Ascending aorta (tissue), 2 donors: ENCODE results near the gene TTLL3. TPM values are rescaled to one million over a fixed set of nuclear protein-coding genes. Genes with fewer than 3 reads are reported as not detected.

Source experiments
- DNase-seq, 2 donors: peaks; one replicate each; pipeline ENCODE4 v3.0.0-alpha.2; 2019; ENCODE audit warnings: low spot score in 2 of 2
- H3K27ac ChIP-seq, 2 donors: fragments of 200-600 bp; sonication (generic); one replicate each; pipeline ENCODE4 v1.5.1; 2016 to 2017; ENCODE audit warnings: mild to moderate bottlenecking in 1 of 2
- H3K27me3 ChIP-seq: fragments of 200-600 bp; sonication (generic); one replicate; pipeline ENCODE4 v1.5.1; 2017
- H3K36me3 ChIP-seq, 2 donors: fragments of 200-600 bp; sonication (generic); one replicate each; pipeline ENCODE4 v1.5.1; 2016
- H3K4me1 ChIP-seq, 2 donors: fragments of 200-600 bp; sonication (generic); one replicate each; pipeline ENCODE4 v1.5.1; 2016 to 2017; ENCODE audit warnings: mild to moderate bottlenecking in 1 of 2
- H3K4me3 ChIP-seq, 2 donors: fragments of 200-600 bp; sonication (generic); one replicate each; pipeline ENCODE4 v1.5.1; 2016 to 2017; ENCODE audit warnings: mild to moderate bottlenecking in 1 of 2
- H3K9me3 ChIP-seq, 2 donors: fragments of 200-600 bp; sonication (generic); one replicate each; pipeline ENCODE4 v1.5.1; 2016
- intact Hi-C: fragments of 100-400 bp; cut with DNase I; formaldehyde crosslinking; loops from one replicate; pipeline ENCODE4 v1.15.1; 2023
- total RNA-seq: library from RNA; depleted of rRNA; stranded (reverse); fragments of >200 nt; gene quantifications from one replicate; pipeline ENCODE4 v1.1.0, GENCODE V29; 2016
- TF ChIP-seq, protein P1 (sequence below), 3 experiments: fragments of 200-600 bp in 2 of 3; fragments of 450-650 bp in 1 of 3; sonication (generic) in 2 of 3; IDR thresholded peaks; one replicate each; pipeline ENCODE4 v1.5.1; 2016 to 2019; ENCODE audit warnings: antibody characterized with exemption in 3 of 3, mild to moderate bottlenecking in 1 of 3, moderate library complexity in 1 of 3

Gene TTLL3
- total RNA-seq, 1 donor from 2014 or later = 47.0 TPM

DNA sequence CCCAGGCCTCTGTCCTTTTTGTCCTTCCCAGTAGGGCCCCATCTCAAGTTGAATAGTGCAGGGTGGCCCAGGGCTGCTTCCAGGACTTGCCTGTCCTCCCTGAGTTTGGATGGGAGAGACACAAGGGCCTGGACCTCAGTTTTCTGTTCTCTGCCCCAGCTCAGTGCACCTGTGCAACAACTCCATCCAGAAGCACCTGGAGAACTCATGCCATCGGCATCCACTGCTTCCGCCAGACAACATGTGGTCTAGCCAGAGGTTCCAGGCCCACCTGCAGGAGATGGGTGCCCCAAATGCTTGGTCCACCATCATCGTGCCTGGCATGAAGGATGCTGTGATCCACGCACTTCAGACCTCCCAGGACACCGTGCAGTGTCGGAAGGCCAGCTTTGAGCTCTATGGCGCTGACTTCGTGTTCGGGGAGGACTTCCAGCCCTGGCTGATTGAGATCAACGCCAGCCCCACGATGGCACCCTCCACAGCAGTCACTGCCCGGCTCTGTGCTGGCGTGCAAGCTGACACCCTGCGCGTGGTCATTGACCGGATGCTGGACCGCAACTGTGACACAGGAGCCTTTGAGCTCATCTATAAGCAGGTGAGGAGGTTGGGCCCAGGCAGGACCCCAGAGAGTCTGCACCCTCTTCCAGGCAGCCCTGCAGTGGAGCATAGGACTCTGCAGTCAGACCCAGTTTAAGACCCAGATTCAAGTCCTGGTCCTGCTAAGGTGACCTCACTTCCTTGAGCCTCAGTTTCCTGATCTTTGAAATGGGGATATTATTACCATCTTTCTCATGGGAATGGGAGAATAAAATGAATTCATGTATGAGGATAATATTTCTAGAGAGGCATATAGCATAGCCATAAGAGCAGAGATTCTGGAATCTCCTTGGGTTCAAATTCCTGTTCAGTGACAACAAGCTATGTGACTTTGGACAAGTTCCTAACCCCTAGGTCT, 19.0 kb downstream of the TTLL3 start:
- intact Hi-C loops = no loop called here
- no peak for DNase-seq
- Histone ChIP-seq H3K4me3 (no peak overlapping the region), H3K27me3 (no peaks in the 10 kb centered on the region), H3K27ac (no peak overlapping the region), H3K4me1 (no peaks in the 10 kb centered on the region), H3K9me3 (no peaks in the 10 kb centered on the region), H3K36me3 (peaks cover 30 to 50% of the 10 kb centered on the region in 2 donors)
- TF ChIP-seq, protein P1, sequence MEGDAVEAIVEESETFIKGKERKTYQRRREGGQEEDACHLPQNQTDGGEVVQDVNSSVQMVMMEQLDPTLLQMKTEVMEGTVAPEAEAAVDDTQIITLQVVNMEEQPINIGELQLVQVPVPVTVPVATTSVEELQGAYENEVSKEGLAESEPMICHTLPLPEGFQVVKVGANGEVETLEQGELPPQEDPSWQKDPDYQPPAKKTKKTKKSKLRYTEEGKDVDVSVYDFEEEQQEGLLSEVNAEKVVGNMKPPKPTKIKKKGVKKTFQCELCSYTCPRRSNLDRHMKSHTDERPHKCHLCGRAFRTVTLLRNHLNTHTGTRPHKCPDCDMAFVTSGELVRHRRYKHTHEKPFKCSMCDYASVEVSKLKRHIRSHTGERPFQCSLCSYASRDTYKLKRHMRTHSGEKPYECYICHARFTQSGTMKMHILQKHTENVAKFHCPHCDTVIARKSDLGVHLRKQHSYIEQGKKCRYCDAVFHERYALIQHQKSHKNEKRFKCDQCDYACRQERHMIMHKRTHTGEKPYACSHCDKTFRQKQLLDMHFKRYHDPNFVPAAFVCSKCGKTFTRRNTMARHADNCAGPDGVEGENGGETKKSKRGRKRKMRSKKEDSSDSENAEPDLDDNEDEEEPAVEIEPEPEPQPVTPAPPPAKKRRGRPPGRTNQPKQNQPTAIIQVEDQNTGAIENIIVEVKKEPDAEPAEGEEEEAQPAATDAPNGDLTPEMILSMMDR (IDR thresholded peaks at IDR 0.05) = no peak

DNA sequence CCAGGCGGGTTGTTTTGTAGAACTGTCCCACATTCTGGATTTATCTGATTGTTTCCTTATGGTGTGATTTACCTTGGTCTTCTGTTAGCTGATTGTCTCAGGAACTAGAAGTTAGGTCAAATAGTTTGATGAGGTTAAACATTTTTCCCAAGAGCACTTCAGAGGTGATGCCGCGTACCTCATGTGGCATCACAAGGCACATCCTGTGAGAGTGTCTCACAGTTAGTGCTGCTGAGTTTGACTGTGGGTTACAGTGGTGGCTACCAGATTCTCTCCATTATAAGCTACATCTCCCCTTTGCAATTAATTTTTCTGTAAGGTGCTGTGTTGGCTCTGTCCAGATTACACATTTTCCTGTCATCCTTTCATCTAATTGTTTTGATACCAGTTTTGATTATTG, 21.2 kb downstream of the TTLL3 start:
- no peaks in the 10 kb centered on the region for H3K27me3 ChIP-seq
- H3K27ac ChIP-seq = no peak overlapping the region
- H3K4me1 ChIP-seq = no peaks in the 10 kb centered on the region
- DNase-seq = no peak
- TF ChIP-seq, protein P1 (IDR thresholded peaks at IDR 0.05) = no peak
- no peak overlapping the region for H3K4me3 ChIP-seq
- no peaks in the 10 kb centered on the region for H3K9me3 ChIP-seq
- H3K36me3 ChIP-seq = peaks cover 46 to 67% of the 10 kb centered on the region in 2 donors
- intact Hi-C loops = no loop called here

GRCh38 chr3:9833078-9833477, 23.0 kb downstream of the TTLL3 start:
- H3K4me3 ChIP-seq = no peak overlapping the region
- DNase-seq = no peak
- no peaks in the 10 kb centered on the region for H3K27me3 ChIP-seq
- H3K9me3 ChIP-seq = no peaks in the 10 kb centered on the region
- TF ChIP-seq, protein P1 (IDR thresholded peaks at IDR 0.05) = no peak
- intact Hi-C loops = no loop called here
- peaks cover 46 to 58% of the 10 kb centered on the region in 2 donors for H3K36me3 ChIP-seq
- H3K4me1 ChIP-seq = no peaks in the 10 kb centered on the region
- H3K27ac ChIP-seq = no peak overlapping the region

- TF ChIP-seq, protein P1 (IDR thresholded peaks at IDR 0.05) = no peak
- DNase-seq = no peak
- Histone ChIP-seq H3K4me1 (no peaks in the 10 kb centered on the region), H3K36me3 (peaks cover 38 to 60% of the 10 kb centered on the region in 2 donors), H3K27ac (no peak overlapping the region), H3K4me3 (no peak overlapping the region), H3K27me3 (no peaks in the 10 kb centered on the region), H3K9me3 (no peaks in the 10 kb centered on the region)
- intact Hi-C loops = no loop called here
Observed at GRCh38 chr3:9834520-9835380, 24.7 kb downstream of the TTLL3 start.

- peaks cover 43 to 57% of the 10 kb centered on the region in 2 donors for H3K36me3 ChIP-seq
- intact Hi-C loops = no loop called here
- H3K27ac ChIP-seq = no peak overlapping the region
- H3K4me3 ChIP-seq = no peak overlapping the region
- TF ChIP-seq, protein P1 (IDR thresholded peaks at IDR 0.05) = no peak
- peaks cover 3 to 7% of the 10 kb centered on the region in 2 donors for H3K4me1 ChIP-seq
- H3K27me3 ChIP-seq = no peaks in the 10 kb centered on the region
- H3K9me3 ChIP-seq = no peaks in the 10 kb centered on the region
- DNase-seq = no peak
Observed at GRCh38 chr3:9837701-9838582, 27.9 kb downstream of the TTLL3 start.
